ENCODE measurements around the gene SNX25. TPM values are rescaled to one million over a fixed set of nuclear protein-coding genes. Genes with fewer than 3 reads are reported as not detected.

SNX25 gene
- total and polyA plus RNA-seq, 10 of the 15 experiments (the other 5 are each of a cell fraction or from before 2014, with no cell fraction given): 11.2 to 117 (median 62.8) TPM

GRCh38 chr4:185390941-185391340 lies 181.5 kb downstream of the SNX25 start:
- no peak for DNase-seq (ENCODE audit: low read depth, low spot score)
- TF ChIP-seq POLR2AphosphoS2 (IDR thresholded peaks at IDR 0.05; ENCODE audit: low read depth, low read length) (0 out of 2 replicates have a peak, but pooled peaks have one; percentile 1), IRF4 (IDR thresholded peaks at IDR 0.05; ENCODE audit: low read depth, low read length) (no peak), ZNF274 (IDR thresholded peaks at IDR 0.05; ENCODE audit: insufficient read depth, insufficient read length) (no peak), SMC3 (IDR thresholded peaks at IDR 0.05; ENCODE audit: borderline replicate concordance, low read length) (no peak), CEBPB (IDR thresholded peaks at IDR 0.05; ENCODE audit: borderline replicate concordance in 1 of 2, low read depth in 2 of 2, low read length in 2 of 2) (no peak)
- H3K79me2 ChIP-seq (ENCODE audit: control insufficient read depth, insufficient read depth, low read length): peaks cover 22% of the 10 kb centered on the region
- H3K9me3 ChIP-seq (replicated peaks; ENCODE audit: control insufficient read depth, insufficient read depth, low read length): no peaks in the 10 kb centered on the region
- no peak overlapping the region for H3K9ac ChIP-seq (ENCODE audit: control insufficient read depth, insufficient read depth, low read length)
- SMC1A ChIA-PET (ENCODE audit: uncharacterized antibody, unreplicated experiment): interaction anchor here (0.6 to 0.9 kb wide), 2 partner anchors 46 to 1173 kb away, joined by 3 read pairs; no protein-coding TSS in a partner anchor
- H3K4me1 ChIP-seq (ENCODE audit: control insufficient read depth, insufficient read depth, low read length): peaks cover 19% of the 10 kb centered on the region
- no peak overlapping the region for H3K4me2 ChIP-seq (ENCODE audit: control insufficient read depth, insufficient read depth)
- FAIRE-seq: no peak
- H3K27me3 ChIP-seq (replicated peaks in 1 of 2; ENCODE audit: control insufficient read depth in 2 of 2, insufficient read depth in 2 of 2, low read length in 1 of 2): no peaks in the 10 kb centered on the region
- no peak for ATAC-seq
- 91% methylated on average over 6 of the region's 6 CpGs for WGBS (ENCODE audit: insufficient coverage, insufficient replicate concordance, low lambda C conversion rate, missing lambda C conversion rate)
- RAD21 ChIA-PET (ENCODE audit: unreplicated experiment): no interaction called here
- intact Hi-C loops (cut with micrococcal nuclease; ENCODE audit: unreplicated experiment): no loop called here
- H3K4me3 ChIP-seq: no peak overlapping the region
- in situ Hi-C loops (cut with MboI): no loop called here
- no peaks in the 10 kb centered on the region for H3K36me3 ChIP-seq (ENCODE audit: control insufficient read depth in 2 of 2, insufficient read depth in 2 of 2, low read length in 1 of 2)
- no peak overlapping the region for H3K27ac ChIP-seq (ENCODE audit: control insufficient read depth, insufficient read depth)
- POLR2A ChIA-PET: no interaction called here
- H4K20me1 ChIP-seq (ENCODE audit: control insufficient read depth, insufficient read depth): no peaks in the 10 kb centered on the region
- BruUV-seq (replicated peaks): no TSS peak
- H2AFZ ChIP-seq (ENCODE audit: control insufficient read depth, low read depth, low read length): no peak overlapping the region
- CTCF ChIA-PET: interaction anchor here (1.4 kb wide), 1 partner anchor 182 kb away, joined by 3 read pairs; the partner anchor contains the start of gene SNX25

DNA sequence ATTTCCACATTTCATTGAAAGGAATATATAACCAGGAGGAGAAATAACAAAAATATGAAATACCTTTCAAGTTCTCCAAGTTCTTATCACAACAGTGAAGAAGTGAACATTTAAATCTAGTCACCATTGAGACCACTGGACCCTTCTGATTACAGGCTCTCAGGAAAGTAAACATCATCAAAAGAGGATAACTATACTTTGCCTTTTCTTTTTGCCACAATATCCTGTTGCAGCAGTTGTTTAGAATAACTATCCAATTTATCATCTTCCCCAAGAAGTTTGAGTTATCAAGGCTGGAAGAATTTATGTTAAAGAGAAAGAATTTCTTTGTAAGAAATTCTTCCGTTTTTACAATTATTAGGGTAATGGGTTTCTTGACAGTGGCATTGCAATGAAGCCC lies 182.8 kb downstream of the SNX25 start:
- ChIA-PET POLR2A (interaction anchor here (7.9 kb wide), 1 partner anchor 83 kb away, joined by 60 read pairs; no protein-coding TSS in a partner anchor), RAD21 (ENCODE audit: unreplicated experiment) (no interaction called here), CTCF (interaction anchor here (1.0 kb wide), 1 partner anchor 206 kb away, joined by 3 read pairs; no protein-coding TSS in a partner anchor), SMC1A (ENCODE audit: uncharacterized antibody, unreplicated experiment) (interaction anchor here (1.1 to 2.7 kb wide), 2 partner anchors 46 to 183 kb away, joined by 3 to 7 read pairs; partner anchors contain the start of gene SNX25)
- H3K36me3 ChIP-seq (ENCODE audit: control insufficient read depth in 2 of 2, insufficient read depth in 2 of 2, low read length in 1 of 2): peaks cover 0 to under 1% of the 10 kb centered on the region in 2 experiments; a peak in 1 of 4 replicates
- H3K4me1 ChIP-seq (ENCODE audit: control insufficient read depth, insufficient read depth, low read length): peaks cover 19% of the 10 kb centered on the region
- intact Hi-C loops (cut with micrococcal nuclease; ENCODE audit: unreplicated experiment) (no loop called here), in situ Hi-C loops (cut with MboI) (no loop called here)
- DNase-seq (ENCODE audit: low read depth, low spot score) (no peak), FAIRE-seq (no peak), ATAC-seq (no peak)
- no peak overlapping the region for H3K9ac ChIP-seq (ENCODE audit: control insufficient read depth, insufficient read depth, low read length)
- BruUV-seq (replicated peaks): no TSS peak
- H3K4me3 ChIP-seq: no peak overlapping the region
- WGBS (ENCODE audit: insufficient coverage, insufficient replicate concordance, low lambda C conversion rate, missing lambda C conversion rate): 68% methylated on average over 1 of the region's 1 CpG
- H3K27ac ChIP-seq (ENCODE audit: control insufficient read depth, insufficient read depth): no peak overlapping the region
- no peak overlapping the region for H3K4me2 ChIP-seq (ENCODE audit: control insufficient read depth, insufficient read depth)
- no peak overlapping the region for H2AFZ ChIP-seq (ENCODE audit: control insufficient read depth, low read depth, low read length)
- H3K27me3 ChIP-seq (replicated peaks in 1 of 2; ENCODE audit: control insufficient read depth in 2 of 2, insufficient read depth in 2 of 2, low read length in 1 of 2): no peaks in the 10 kb centered on the region
- H3K79me2 ChIP-seq (ENCODE audit: control insufficient read depth, insufficient read depth, low read length): peaks cover 29% of the 10 kb centered on the region
- no peaks in the 10 kb centered on the region for H3K9me3 ChIP-seq (replicated peaks; ENCODE audit: control insufficient read depth, insufficient read depth, low read length)
- H4K20me1 ChIP-seq (ENCODE audit: control insufficient read depth, insufficient read depth): no peaks in the 10 kb centered on the region
- TF ChIP-seq NFIC (IDR thresholded peaks at IDR 0.05; ENCODE audit: low read depth, low read length): no peak
- TF ChIP-seq REST (IDR thresholded peaks at IDR 0.05; ENCODE audit: low read depth, low read length): no peak
- TF ChIP-seq POLR2AphosphoS5 (IDR thresholded peaks at IDR 0.05; ENCODE audit: low read length): no peak
- TF ChIP-seq TAF1 (IDR thresholded peaks at IDR 0.05; ENCODE audit: borderline replicate concordance, low read depth, low read length): no peak
- TF ChIP-seq BCL11A (IDR thresholded peaks at IDR 0.05; ENCODE audit: low read depth, low read length): no peak
- TF ChIP-seq MXI1 (IDR thresholded peaks at IDR 0.05; ENCODE audit: low read depth, low read length): no peak
- TF ChIP-seq HDAC2 (IDR thresholded peaks at IDR 0.05): no peak
- no peak for TF ChIP-seq SREBF2 (IDR thresholded peaks at IDR 0.05; ENCODE audit: low read length)
- TF ChIP-seq, protein P1, sequence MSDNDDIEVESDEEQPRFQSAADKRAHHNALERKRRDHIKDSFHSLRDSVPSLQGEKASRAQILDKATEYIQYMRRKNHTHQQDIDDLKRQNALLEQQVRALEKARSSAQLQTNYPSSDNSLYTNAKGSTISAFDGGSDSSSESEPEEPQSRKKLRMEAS (IDR thresholded peaks at IDR 0.05; ENCODE audit: low read depth, low read length): no peak
- no peak for TF ChIP-seq ASH2L (IDR thresholded peaks at IDR 0.05; ENCODE audit: borderline replicate concordance, low read depth)
